T-helper 2 cell treated with Interferon-gamma antibody and Interleukin-4, amounts not matched to agents 100 ng/mL and 5 ng/mL, for 36 hours (primary cell): ENCODE data around the gene ARID3B. TPM values are rescaled to one million over a fixed set of nuclear protein-coding genes. Genes with fewer than 3 reads are reported as not detected.
"Not testable (repeated sequence)": the region's sequence is repeated elsewhere in the genome, so short reads cannot be mapped to it uniquely, and the experiment has no call there.

ENCODE experiments used
- intact Hi-C: fragments of 100-400 bp; cut with micrococcal nuclease; formaldehyde crosslinking; loops from one replicate; pipeline ENCODE4 v1.15.1; 2023
- total RNA-seq: library from RNA; stranded (reverse); gene quantifications from 2 replicates; pipeline ENCODE4 v1.2.3, GENCODE V29; 2022

Gene ARID3B
- total RNA-seq, 1 donor from 2014 or later: 35.7 TPM

- intact Hi-C loops: loop anchor here (5.0 to 10.0 kb wide), 2 partner anchors 163 to 624 kb away; partner anchors contain the start of genes CSK, PML and STOML1
Measured at GRCh38 chr15:74618841-74619596, 78.0 kb downstream of the ARID3B start.

- intact Hi-C loops: loop anchor here (5.0 to 10.0 kb wide), 2 partner anchors 162 to 625 kb away; partner anchors contain the start of genes CSK, PML and STOML1
Measured at GRCh38 chr15:74619916-74620635, 79.1 kb downstream of the ARID3B start.

GRCh38 chr15:74620636-74621545 lies 79.9 kb downstream of the ARID3B start:
- intact Hi-C loops: no loop called here

GRCh38 chr15:74621546-74621920 lies 80.5 kb downstream of the ARID3B start:
- intact Hi-C loops: no loop called here

- intact Hi-C loops: no loop called here
Measured at GRCh38 chr15:74621936-74622335, 80.9 kb downstream of the ARID3B start.

- intact Hi-C loops: no loop called here
Measured at GRCh38 chr15:74622758-74623157, 81.7 kb downstream of the ARID3B start.

- intact Hi-C loops: no loop called here
Measured at GRCh38 chr15:74624020-74624602, 83.1 kb downstream of the ARID3B start.

- intact Hi-C loops: no loop called here
Measured at GRCh38 chr15:74625693-74626092, 84.7 kb downstream of the ARID3B start.

GRCh38 chr15:74626336-74626735 lies 85.3 kb downstream of the ARID3B start:
- intact Hi-C loops: no loop called here

- intact Hi-C loops: no loop called here
Measured at GRCh38 chr15:74626752-74627692, 86.0 kb downstream of the ARID3B start.

GRCh38 chr15:74627766-74628165 lies 86.7 kb downstream of the ARID3B start:
- intact Hi-C loops: no loop called here

- intact Hi-C loops: no loop called here
Measured at GRCh38 chr15:74628199-74628598, 87.2 kb downstream of the ARID3B start.

- intact Hi-C loops: no loop called here
Measured at GRCh38 chr15:74628949-74629348, 87.9 kb downstream of the ARID3B start.

GRCh38 chr15:74629696-74630095 lies 88.7 kb downstream of the ARID3B start:
- intact Hi-C loops: not testable (repeated sequence)

- intact Hi-C loops: no loop called here
Measured at GRCh38 chr15:74630284-74631086, 89.5 kb downstream of the ARID3B start.

GRCh38 chr15:74631087-74631385 lies 90.0 kb downstream of the ARID3B start:
- intact Hi-C loops: no loop called here

- intact Hi-C loops: no loop called here
Measured at GRCh38 chr15:74631408-74631807, 90.4 kb downstream of the ARID3B start.

GRCh38 chr15:74631935-74632560 lies 91.0 kb downstream of the ARID3B start:
- intact Hi-C loops: loop anchor here (1.0 kb wide), 1 partner anchor 259 kb away; no protein-coding TSS in a partner anchor

- intact Hi-C loops: loop anchor here (1.0 kb wide), 1 partner anchor 259 kb away; no protein-coding TSS in a partner anchor
Measured at GRCh38 chr15:74632601-74633000, 91.6 kb downstream of the ARID3B start.
